ENCODE measurements around the gene CHD9NB.

CHD9NB gene

DNA sequence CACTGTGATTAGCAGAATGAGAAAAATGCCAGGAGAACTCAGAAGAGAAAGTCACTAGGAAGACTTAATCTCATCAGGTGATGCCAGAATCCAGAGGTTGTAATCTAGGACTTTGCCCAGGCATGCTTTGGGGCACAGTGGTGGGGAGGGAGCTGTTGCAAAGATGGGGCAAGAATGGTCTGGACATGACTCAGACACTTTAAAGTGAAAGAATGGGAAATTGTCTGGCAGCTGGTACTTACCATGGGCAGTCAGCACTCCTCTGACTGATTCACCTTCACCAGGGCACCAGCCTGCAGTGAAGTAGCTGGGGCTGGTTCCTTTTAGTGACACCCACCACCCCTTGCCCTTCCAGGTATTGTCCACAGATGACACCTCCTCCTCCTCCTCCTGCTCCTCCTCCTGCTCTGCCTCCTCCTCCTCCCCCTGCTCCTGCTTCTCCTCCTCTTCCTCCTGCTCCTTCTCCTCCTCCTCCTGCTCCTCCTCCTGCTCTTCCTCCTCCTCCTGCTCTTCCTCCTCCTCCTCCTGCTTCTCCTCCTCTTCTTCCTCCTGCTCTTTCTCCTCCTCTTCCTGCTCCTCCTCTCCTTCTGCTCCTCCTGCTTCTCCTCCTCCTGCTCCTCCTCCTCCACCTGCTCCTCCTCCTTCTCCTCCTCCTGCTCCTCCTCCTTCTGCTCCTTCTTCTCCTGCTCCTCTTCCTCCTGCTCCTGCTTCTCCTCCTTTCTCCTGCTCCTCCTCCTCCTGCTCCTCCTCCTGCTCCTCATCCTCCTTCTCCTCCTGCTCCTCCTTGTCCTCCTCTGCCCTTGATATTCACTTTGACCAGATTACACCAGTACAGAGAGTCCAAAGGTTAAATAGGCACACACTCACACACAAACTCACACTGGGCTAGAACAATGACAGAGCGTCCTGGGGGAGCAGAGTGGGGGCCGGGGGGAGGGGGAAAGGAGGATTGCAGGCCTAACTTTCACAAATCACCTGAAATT lies at the start of gene CHD9NB:
Gene CHD9NB (minus strand): TSS at position 379 of the 983 bp plus-strand sequence. CDS start 8,739 bp downstream, outside the sequence.
- peak; percentile 67 for DNase-seq (ENCODE audit: low spot score)

DNA sequence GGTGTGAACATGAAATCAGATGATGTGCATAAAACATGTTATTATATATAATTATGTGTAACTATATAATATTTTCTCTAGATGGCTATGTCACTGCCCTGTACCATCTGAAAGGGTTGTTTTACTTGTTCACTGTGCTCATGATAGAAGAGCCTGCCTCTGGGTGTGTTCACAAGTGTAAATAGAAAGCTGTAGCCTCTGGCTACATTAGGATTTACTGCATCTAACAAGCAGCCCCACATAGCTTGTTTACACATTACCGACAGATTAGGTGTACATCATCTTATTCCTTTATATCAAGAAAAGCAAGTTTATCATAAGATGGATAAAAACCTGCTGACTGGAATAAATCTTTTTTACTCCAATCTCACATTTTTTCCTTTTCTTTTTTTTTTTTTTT lies 48.2 kb upstream of the CHD9NB start:
- DNase-seq (ENCODE audit: low spot score): no peak

- no peak for DNase-seq (ENCODE audit: low spot score)
Observed at GRCh38 chr16:53100131-53100748, 47.5 kb upstream of the CHD9NB start.

DNA sequence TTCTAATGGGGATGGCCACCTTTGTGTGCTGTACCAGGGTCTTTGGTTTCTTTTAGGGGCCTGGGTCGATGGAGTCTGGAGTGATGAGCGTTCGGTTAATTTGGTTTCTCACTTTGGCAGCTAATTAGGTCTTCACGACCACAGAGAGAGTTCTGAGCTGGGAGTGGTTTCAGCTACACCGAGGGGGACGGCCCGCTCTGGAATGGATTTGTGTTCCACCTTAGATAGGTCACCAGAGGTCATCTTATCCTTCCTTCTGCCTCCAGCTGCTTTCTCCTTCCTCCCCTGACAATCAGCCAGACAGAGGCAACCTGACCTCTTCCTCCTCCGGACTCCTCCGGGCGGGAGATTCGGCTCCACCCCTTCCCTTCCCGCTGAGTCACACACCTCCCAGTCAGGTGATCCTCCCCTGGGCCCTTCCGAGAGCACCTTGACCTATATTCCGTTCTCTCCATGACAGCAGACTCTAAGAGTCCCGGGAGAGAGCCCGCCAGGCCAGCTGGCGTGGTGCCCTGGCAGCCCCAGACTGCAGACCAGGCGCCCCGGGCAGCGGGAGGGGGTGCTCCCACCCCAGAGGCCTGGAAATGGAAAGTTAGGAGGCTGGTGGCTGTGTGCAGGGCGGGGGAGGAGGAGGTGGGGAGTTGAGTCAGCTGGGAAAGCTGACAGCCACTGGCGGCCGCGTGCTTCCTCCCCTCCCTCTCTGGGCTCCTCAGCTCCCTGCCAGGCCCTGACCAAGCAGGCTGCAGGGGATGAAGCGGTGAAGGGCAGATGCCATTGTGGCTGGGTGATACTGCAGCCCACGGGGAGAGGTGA lies 46.8 kb upstream of the CHD9NB start:
- peak; percentile 89 for DNase-seq (ENCODE audit: low spot score)

DNA sequence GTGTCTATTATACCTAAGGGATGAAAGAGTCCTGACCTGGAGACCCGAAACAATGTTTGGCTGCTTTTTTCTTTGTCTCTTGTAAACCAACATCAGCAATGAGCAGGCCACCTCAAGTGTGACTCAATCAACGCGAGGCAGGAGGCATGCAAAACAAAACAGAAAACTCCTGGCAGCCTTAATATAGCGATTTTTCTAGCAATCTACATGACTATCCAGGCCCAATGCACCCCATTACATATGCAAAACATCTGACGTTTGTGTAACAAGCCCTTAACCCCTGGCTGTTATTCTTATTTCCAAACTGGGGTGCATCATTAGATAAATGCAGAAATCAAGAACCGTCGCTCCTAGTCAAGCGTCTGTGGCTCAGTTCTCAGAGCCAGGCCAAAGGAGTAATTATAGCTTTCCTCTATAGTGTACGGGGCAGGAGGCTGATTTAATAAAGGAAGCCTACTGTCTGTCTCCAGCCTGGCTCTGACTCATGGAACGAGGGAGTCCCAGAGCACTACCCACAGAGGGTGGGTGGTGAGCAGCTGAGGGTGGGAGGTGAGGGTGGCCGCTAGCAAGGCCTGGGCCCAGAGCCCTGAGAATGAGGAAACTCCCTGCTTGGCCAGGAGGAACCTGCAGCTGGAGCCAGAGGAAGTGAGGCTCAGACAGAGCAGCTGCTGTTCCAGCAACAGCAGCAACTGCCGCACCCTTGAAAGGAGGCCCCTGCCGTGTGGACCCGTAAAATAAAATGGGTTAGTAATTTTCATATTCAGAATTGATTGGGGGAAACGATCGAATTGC lies 46.0 kb upstream of the CHD9NB start:
- peak; percentile 87 for DNase-seq (ENCODE audit: low spot score)

GRCh38 chr16:53097190-53097589 lies 44.5 kb upstream of the CHD9NB start:
- no peak for DNase-seq (ENCODE audit: low spot score)

GRCh38 chr16:53094013-53094630 lies 41.4 kb upstream of the CHD9NB start:
- peak; percentile 78 for DNase-seq (ENCODE audit: low spot score)

- DNase-seq (ENCODE audit: low spot score): no peak
Observed at GRCh38 chr16:53093162-53093744, 40.6 kb upstream of the CHD9NB start.

DNA sequence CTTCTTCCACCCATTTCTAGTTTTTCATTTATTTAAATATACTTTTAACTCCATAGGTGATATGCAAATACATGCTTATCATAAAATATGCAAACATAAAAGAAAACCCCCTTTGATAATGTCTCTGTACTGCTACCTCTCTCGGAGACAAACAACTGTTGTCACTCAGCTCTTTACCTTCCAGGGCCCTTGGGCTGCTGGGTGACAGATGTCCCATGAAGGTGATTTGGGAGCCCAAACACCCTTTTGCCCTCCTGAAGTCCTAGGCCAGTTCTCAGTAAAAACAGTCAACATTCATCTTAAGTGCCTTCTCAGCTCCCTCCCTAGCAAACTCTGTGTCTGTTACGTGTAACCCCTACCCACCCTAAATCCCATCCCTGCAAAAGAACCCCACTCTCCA lies 39.6 kb upstream of the CHD9NB start:
- DNase-seq (ENCODE audit: low spot score): no peak

DNA sequence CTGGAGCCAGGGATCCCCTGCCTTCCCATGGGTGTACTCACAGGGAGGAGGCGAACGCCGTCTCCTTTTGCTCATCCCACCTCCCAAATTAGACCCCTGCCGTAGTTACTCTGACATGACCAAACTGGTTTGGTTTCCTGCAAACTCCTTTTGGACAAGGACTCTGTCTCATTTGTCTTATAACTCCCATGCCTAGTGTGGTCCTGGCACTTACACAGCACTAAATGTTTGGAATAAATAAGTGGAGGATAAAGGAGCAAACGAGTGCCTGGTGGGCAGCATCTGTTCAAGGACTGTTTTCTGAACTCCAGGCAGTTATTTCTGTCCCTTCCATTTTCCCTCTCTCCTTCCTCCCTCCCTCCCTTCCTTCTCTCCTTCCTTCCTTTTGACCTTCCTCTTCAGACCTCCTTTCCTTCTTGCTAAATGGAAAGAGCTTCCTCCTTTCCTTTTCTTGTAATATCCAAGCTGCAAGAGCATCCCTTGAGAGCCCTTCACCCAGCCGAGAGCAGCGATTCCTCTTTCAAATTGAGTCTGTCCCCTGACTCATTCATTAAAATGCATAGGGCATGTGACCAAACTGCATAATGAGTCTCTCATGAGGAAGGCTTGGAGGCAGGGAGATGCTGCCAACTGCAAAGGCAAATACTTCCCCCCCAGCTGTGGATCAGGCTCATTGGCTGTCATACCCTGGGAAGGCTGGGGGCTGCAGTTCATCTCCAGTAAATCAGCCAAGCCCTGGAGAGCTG lies 38.9 kb upstream of the CHD9NB start:
- peak; percentile 67 for DNase-seq (ENCODE audit: low spot score)

DNA sequence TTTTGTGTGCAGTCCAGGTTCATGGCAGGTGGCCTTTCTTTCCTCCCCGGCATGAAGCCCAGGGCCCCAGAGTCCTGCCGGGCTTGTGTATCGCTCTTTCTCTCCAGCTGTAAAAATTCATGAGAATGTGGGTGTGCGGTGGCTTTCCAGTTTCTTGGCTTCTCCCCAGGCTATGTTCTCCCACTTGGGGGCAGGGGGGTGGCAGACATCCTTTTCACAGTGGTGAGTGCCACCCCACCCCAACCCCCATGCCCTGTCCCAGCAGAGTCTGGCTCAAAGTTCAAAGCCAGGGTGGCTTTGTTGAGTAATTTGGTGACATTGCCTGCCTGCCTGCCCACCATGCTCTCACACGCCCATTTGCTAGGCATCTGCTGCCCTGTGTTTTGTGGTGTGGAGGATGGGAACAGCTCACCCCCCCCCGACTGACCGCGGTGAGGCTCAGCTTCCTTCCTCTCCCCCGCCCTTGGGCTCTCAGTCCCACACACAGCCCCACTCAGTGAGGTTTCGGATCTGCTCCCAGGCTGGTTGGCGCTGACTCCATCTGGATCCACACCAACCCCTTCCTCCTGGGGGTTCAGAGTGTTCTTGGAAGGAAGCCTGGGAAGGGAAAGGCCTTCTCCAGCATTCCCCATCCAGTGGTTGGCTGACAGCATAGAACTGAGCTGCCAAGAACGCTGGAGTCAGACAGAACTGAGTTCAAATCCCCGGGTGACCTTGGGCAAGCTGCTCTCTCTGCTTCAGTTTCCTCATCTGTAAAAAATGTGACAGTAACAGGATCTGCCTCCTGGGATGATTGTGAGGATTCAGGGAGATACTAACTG lies 38.1 kb upstream of the CHD9NB start:
- DNase-seq (ENCODE audit: low spot score): peak; percentile 85

DNA sequence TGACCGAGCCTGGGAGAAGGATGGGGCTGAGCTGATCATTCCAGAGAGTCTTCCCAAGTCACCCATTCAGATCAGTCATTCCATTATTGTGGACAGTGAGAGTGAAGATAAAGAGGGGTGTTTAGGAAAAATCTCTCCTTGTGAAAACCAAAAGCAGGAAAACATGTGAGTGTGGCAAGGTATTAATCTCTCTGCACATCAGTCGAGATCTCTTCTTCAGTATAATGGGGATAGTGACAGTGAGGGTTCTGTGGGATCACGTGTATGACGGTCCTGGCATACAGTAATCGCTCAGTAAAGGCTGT lies 37.5 kb upstream of the CHD9NB start:
- DNase-seq (ENCODE audit: low spot score): peak; percentile 19

DNA sequence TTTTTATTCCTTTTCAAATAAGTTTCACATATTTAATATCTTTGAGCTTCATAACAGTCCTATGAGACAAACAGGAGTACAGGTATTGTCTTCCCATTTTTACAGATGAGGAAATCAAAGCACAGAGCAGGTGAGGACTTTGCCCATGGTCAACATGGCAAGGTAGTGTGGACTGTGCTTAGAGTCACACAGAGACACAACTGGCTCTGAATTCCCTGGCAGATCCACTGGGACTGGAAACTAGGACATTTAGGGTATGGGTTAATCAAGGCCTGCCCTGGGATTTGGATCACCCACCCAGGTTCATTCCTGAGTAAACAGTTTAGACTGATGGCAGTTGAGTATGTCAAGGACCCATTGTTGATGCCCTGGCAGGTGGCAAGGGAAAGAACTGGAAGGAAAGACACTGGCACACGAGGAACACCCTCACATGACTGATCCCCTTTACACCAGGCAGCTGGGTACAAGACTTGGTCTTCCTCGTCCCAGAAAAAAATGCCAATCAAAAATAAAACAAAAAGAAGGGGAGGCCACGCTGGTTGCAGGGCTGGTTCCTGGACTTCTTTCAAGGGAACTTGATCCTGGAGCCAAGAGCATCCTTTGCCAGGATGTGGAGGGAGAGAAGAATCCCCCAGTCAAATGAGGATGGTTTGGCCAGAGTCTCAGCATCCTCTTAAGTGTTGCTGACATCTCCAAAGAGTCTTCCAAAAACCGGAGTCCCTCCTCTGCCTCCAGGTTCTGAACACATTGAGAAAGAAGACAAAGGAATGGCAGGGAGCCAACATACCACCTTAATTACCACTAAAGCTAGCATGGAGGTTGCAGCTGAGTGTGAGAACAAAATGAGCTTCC lies 37.0 kb upstream of the CHD9NB start:
- DNase-seq (ENCODE audit: low spot score): peak; percentile 33

DNA sequence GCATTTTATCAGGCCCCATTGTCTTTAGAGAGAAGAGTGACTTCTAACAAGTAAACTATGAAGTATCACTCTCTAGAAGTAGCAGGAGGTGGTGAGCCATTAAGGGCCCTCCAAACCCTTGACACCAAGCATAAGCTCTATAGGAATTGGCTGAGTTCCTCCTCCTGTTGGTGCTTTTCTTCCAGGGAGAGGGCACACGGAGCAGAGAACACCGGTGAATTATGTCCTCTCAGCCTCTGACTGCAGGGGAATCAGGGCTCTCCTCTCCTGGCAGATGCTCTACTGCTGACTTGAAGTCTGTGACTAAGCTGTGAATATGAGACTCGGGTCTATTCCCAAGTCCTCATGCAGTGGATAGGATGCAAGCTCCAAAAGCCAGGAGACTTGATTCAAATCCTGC lies 34.4 kb upstream of the CHD9NB start:
- DNase-seq (ENCODE audit: low spot score): no peak

GRCh38 chr16:53085931-53086421 lies 33.3 kb upstream of the CHD9NB start:
- DNase-seq (ENCODE audit: low spot score): no peak

GRCh38 chr16:53085369-53085843 lies 32.7 kb upstream of the CHD9NB start:
- DNase-seq (ENCODE audit: low spot score): no peak

- DNase-seq (ENCODE audit: low spot score): no peak
Observed at GRCh38 chr16:53084746-53085334, 32.1 kb upstream of the CHD9NB start.

DNA sequence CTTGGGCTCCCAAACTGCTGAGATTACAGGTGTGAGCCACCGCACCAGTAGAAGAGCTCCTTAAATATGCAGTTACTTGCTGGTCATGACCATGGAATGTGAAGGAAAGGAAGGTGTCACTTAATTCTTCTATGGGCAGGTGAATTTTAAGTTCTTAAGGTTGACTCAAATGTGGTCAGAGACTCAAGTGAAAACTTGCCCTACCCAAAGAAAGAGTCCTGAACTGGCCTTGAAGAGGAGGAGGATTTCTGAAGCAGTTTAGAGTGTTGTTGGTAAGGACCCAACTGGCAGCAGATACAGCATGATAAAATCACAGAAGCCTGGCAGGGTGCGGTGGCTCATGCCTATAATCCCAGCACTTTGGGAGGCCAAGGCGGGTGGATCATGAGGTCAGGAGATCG lies 31.4 kb upstream of the CHD9NB start:
- no peak for DNase-seq (ENCODE audit: low spot score)

Data from kidney capillary endothelial cell (primary cell).